Liver (tissue), 3 donors: ENCODE measurements around the gene MMS22L.

Experiments used
- FOXA1 ChIP-seq: IDR thresholded peaks from 2 replicates; pipeline ENCODE4 v1.6.1; 2016; ENCODE audit warnings: antibody characterized with exemption
- FOXA2 ChIP-seq: IDR thresholded peaks from 2 replicates; pipeline ENCODE4 v1.6.1; 2016; ENCODE audit warnings: antibody characterized with exemption
- GABPA ChIP-seq, 2 donors: IDR thresholded peaks in 1 of 2; conservative IDR thresholded peaks in 1 of 2; 2 replicates each; pipeline ENCODE4 v1.6.1; 2016; ENCODE audit warnings: antibody characterized with exemption in 2 of 2, mild to moderate bottlenecking in 1 of 2, moderate library complexity in 1 of 2
- HNF4G ChIP-seq: IDR thresholded peaks from 2 replicates; pipeline ENCODE4 v1.6.1; 2016; ENCODE audit warnings: antibody characterized with exemption
- JUND ChIP-seq, 2 donors: IDR thresholded peaks; 2 replicates each; pipeline ENCODE4 v1.6.1; 2016; ENCODE audit warnings: antibody characterized with exemption in 2 of 2
- MAX ChIP-seq: IDR thresholded peaks from 2 replicates; pipeline ENCODE4 v1.6.1; 2016; ENCODE audit warnings: antibody characterized with exemption
- RAD21 ChIP-seq, 2 donors: IDR thresholded peaks; 2 replicates each; pipeline ENCODE4 v1.6.1; 2016; ENCODE audit warnings: antibody characterized with exemption in 2 of 2, mild to moderate bottlenecking in 2 of 2
- REST ChIP-seq: IDR thresholded peaks from 2 replicates; pipeline ENCODE4 v1.6.1; 2016; ENCODE audit warnings: antibody characterized with exemption, mild to moderate bottlenecking
- YY1 ChIP-seq: IDR thresholded peaks from 2 replicates; pipeline ENCODE4 v1.6.1; 2016; ENCODE audit warnings: antibody characterized with exemption, mild to moderate bottlenecking
- TF ChIP-seq, protein P1 (sequence below): fragments of 150-350 bp; IDR thresholded peaks from 2 replicates; pipeline ENCODE4 v1.5.1; 2017; ENCODE audit warnings: improper control_type of control experiment, low read depth, low read length; ENCODE audit not compliant: missing input control
- TF ChIP-seq, protein P2 (sequence below): IDR thresholded peaks from 2 replicates; pipeline ENCODE4 v1.6.1; 2016; ENCODE audit warnings: antibody characterized with exemption
- donor health status: healthy.
- donor health status: healthy.

- TF ChIP-seq, protein P1, sequence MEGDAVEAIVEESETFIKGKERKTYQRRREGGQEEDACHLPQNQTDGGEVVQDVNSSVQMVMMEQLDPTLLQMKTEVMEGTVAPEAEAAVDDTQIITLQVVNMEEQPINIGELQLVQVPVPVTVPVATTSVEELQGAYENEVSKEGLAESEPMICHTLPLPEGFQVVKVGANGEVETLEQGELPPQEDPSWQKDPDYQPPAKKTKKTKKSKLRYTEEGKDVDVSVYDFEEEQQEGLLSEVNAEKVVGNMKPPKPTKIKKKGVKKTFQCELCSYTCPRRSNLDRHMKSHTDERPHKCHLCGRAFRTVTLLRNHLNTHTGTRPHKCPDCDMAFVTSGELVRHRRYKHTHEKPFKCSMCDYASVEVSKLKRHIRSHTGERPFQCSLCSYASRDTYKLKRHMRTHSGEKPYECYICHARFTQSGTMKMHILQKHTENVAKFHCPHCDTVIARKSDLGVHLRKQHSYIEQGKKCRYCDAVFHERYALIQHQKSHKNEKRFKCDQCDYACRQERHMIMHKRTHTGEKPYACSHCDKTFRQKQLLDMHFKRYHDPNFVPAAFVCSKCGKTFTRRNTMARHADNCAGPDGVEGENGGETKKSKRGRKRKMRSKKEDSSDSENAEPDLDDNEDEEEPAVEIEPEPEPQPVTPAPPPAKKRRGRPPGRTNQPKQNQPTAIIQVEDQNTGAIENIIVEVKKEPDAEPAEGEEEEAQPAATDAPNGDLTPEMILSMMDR, result no peak
- TF ChIP-seq FOXA1 (no peak), HNF4G (no peak), REST (no peak), YY1 (no peak), MAX (no peak), JUND (IDR thresholded peaks at IDR 0.05) (no peak), GABPA (IDR thresholded peaks at IDR 0.05 in 1 of 2, conservative IDR thresholded peaks at IDR 0.05 in 1 of 2) (no peak), RAD21 (IDR thresholded peaks at IDR 0.05) (no peak), FOXA2 (no peak)
- TF ChIP-seq, protein P2, sequence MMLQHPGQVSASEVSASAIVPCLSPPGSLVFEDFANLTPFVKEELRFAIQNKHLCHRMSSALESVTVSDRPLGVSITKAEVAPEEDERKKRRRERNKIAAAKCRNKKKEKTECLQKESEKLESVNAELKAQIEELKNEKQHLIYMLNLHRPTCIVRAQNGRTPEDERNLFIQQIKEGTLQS, result no peak
Observed at GRCh38 chr6:97128507-97128906, 154.5 kb downstream of the MMS22L start.
